NCI-H2227 (cell line): ENCODE measurements around the gene OCA2.
"Not testable (repeated sequence)": the region's sequence is repeated elsewhere in the genome, so short reads cannot be mapped to it uniquely, and the experiment has no call there.

Source experiments
- DNase-seq: peaks from one replicate; lab custom pipeline; 2025; ENCODE audit not compliant: unreplicated experiment; lab: John Stamatoyannopoulos, UW

OCA2 gene

DNA sequence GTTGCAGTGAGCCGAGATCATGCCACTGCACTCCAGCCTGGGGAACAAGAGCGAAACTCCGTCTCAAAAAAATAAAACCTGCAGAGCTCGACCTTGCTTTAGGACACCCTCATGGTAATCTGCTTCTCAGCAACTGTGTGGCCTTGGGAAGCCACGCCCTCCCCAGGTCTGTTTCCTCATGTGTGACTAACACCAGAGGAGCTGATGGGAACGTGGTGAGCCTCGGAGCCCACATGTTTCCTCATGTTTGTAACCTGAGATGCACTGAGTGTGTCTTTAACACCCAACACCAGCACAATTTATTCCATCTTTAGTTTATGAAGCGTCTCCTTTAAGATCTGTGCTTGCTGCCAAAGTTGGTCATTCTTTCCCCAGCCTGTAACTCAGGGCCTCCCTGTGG, 142.8 kb downstream of the OCA2 start:
- no peak for DNase-seq

DNA sequence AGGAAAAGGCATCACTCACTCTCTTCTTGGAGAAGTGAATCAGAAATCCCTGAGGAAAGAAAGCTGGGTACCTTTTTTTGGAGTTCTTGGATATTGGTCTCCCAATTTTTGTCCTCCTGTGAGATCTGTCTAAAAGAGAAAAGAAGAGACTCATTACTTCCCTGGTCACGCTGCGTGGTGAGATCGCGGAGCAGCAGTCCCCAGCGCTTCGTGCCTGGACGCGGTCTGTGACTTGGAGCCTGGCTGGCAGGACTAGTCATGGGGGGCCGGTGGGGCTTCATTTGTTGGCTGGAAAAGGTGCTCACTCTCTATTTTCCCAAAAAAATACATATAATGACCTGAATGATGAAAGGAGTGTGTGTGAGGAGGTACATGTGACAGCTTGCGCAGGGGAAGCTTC, 144.0 kb downstream of the OCA2 start:
- DNase-seq, result no peak

DNA sequence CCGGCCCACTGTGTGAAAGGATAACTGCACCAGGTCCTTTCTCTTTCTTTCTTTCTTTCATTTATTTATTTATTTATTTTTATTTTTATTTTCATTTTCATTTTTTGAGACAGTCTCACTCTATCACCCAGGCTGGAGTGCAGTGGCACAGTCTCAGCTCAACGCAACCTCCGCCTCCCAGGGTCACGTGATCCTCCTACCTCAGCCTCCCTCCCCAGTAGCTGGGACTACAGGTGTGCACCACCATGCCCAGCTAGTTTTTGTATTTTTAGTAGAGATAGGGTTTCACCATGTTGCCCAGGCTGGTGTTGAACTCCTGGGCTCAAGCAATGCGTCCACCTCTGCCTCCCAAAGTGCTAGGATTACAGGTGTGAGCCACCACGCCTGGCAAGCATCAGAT, 146.5 kb downstream of the OCA2 start:
- DNase-seq, result not testable (repeated sequence)

DNA sequence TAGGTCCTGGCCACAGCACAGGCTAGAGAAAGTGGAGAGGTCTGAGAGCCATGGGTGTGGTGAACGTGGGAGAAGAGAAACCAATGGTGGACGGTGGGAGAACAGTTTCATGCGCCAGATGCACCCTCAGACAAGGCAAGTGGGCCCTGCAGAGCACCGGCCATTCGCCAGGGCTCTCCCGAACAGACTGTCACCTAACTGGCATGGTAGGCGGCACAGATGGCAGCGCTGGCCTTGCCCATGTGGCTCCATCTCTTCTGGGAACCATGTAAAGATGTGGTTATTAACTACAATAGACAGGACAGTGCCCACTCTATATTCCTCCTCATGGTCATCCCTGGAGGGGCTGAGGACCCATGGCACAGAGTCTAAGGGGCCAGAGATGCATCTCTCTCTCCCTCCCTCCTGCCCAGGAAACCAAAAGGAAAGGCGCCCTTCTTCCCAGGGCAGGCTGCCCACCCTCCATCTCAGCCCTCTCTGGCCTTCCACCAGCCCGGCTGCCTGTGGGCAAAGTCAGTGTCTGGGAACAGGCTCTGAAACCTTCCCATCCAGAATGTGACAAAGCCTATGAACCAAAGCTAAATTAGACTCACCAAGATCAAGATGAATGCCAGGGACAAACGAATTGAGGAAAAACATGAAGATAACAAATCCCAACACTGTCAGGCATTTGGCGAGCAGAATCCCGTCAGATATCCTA, 147.8 kb downstream of the OCA2 start:
- no peak for DNase-seq

DNA sequence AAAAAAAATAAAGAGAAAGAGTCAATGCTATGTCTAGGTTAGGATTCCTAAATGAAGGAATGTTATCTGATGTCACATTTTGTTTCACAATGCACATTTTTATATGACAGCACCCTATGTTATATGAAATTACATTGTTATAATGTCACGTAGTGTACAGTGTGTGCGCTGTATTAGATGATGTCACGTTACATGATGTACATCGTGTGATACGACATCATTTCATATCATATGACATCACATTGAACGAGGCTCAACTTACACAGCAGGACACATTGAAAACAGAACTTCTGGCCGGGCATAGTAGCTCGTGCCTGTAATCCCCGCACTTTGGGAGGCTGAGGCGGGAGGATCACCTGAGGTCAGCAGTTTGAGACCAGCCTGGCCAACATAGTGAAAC, 150.0 kb downstream of the OCA2 start:
- DNase-seq, result no peak

DNA sequence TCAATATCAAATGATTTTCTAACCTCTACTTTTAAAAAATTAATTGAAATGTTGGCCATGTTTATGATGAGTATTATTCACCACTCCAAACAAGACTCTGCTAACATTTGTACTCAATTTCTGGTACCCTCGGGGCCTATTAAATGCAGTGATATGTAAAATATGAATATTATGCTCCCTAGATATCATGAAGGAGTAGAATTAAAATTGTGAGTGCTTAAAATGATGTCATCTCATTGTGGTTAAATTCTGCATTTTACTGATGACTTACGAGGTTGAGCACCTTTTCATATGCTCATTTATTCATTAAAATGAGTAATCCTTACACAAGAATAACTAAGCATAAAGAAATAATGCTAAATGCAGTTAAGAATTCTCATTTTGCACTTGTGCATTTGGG, 159.9 kb downstream of the OCA2 start:
- no peak for DNase-seq

- DNase-seq, result no peak
Measured at GRCh38 chr15:27937851-27938250, 161.3 kb downstream of the OCA2 start.

GRCh38 chr15:27936164-27936563, 163.0 kb downstream of the OCA2 start:
- DNase-seq, result no peak

- DNase-seq, result no peak
Measured at GRCh38 chr15:27935328-27935727, 163.8 kb downstream of the OCA2 start.

GRCh38 chr15:27934782-27935181, 164.3 kb downstream of the OCA2 start:
- DNase-seq, result peak; percentile 1

DNA sequence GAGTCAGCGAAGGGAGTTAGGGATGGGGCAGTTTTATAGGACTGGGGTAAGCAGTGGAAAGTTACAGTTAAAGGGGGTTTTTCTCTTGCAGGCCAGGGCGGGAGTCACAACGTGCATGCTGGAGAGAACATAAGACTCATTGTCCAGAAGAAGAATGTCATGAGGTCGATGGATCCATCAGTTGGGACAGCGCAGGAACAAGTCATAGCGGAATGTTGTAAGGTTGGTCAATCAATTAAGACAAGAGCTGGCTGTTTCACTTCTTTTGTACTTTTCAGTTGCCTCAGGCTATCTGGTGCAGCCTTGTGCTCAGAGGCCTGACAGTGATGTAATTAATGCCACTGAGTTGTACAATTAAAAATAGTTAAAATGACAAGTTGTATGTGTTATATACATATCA, 165.6 kb downstream of the OCA2 start:
- DNase-seq, result no peak

- DNase-seq, result no peak
Measured at GRCh38 chr15:27932600-27932999, 166.5 kb downstream of the OCA2 start.

DNA sequence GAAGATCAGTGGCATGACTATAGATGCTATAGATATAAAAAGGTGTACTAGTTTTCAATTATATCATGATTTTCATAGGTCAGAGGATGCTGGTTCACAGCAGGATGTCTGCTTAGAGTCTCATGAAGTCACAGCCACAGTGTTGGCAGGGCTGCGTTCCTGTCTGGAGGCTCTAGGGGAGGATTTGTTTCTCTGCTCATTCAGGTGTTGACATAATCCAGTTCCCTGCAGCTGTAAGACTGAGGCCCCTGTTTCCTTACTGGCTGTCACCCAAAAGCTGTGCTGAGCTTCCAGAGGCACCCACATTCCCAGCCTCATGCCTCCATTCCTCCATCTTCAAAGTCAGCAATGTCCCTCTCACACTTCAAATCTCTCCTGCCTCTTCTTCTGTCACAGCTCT, 170.7 kb downstream of the OCA2 start:
- no peak for DNase-seq

DNA sequence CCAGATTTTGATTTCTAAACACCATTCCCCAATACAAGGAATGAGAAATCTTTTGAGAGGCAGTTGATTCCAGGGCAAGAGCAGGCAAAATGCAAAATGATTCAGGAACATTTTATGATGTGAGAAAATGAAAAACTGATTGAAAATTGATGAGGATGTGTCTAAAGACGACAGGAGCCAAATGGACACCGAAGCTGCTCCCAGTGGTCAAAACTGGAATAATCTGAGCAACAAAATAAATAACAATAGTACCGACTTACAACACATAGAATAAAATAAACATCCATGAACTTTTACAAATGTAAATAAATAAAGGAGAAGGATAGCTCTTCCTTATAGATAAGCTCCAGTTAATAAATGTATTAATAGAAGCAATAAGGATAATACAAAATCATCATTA, 186.8 kb downstream of the OCA2 start:
- no peak for DNase-seq

- no peak for DNase-seq
Measured at GRCh38 chr15:27906802-27907201, 192.3 kb downstream of the OCA2 start.

- DNase-seq, result no peak
Measured at GRCh38 chr15:27903405-27903804, 195.7 kb downstream of the OCA2 start.

DNA sequence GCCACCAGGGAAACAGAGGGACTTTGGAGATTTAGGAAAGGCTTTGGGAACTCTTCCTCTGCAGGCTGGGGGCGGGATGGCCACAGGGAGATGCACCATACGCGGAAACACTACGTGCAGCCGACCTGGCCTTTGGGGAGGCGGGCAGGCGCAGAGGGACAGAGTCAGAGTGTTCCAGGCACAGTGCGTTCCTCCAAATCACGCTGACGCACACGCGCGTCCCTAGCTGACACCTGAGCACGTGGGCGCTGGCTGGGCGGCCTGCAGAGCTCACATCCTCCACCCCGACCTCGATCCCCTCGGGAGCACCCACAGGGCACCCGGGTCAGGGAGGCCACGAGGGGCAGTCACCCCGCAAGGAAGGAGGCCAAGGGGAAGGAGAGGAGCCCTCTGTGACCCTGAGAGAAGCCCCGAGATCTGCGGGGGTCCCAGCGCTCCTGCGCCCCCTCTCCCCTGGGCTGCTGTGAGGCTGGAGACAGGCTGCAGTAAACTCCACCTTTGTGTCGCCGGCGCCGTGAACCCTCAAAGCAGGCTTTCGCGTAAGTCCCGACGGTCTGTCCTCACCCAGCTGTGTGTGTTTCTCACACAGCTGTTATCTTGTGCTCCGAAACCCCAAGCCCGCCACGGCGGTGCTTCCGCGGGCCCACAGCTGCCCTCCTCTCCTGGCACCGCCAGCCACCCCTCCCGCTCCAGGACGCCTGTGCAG, 196.3 kb downstream of the OCA2 start:
- DNase-seq, result no peak

DNA sequence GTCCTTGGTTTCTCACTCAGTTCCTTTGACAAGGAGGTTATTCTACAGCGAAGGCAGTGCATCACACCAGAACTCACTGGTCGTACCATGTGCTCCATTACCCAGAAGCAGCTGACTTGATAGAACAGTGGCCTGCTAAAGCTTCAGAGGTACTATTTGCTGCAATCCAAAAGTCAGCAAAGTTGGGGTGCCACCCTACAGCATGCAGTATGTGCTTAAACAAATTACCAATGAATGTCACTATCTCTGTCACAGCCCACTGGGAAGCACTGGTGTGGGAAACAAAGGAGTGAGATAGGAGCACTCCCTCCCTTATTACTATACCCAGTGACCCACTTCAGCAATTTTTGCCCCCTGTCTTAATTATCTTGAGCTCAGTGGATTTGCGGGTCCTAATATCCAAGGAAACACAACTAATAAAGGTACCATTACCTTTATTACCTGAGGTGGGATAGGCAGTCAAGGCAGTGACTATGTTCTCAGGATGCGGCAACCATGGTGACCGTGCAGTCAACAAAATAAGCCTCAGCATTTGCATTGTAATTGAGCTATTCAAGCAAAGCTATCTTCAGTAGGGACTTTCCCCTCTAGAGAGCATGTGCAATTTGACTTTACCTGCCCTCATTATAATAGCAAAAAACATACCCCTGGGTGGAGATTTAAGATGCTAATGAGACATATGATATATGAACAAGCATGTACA, 199.4 kb downstream of the OCA2 start:
- DNase-seq, result no peak

- no peak for DNase-seq
Measured at GRCh38 chr15:27897481-27897880, 201.6 kb downstream of the OCA2 start.

DNA sequence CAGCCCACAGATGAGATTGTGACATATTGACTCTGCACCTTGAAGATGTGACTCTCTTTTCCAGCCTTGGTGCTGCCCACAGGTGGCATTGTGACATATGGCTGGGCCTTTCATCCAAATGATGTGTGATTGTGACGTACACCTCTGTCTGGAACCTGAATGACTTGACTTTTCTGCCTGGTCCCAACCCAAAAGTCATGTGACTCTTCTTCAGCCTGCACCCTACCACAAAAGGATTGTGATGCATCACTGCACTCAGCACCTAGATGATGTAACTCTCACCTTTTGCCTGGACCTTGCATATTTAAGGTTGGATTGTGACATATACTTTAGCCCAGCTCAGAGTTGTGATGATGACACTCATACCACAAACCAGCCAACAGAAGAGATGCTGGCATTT, 204.5 kb downstream of the OCA2 start:
- DNase-seq, result no peak

DNA sequence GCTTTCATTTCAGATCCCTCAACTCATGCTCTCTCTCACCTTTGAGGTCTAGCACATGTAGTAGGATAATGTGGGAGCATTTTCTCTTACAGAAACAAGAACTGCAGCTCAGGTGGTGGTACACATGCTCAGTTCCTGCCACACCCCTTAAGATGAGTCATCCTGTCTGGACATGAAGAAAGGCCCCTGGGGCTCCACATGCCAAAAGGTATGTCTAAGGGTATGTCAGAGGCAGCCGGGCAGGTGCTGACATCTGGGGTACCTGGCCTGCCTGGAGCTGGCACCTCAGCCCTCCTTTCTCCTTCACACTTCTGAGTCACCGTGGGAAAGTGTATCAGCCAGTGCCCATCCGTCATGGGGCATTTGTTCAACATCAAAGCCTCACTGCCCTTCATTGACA, 209.9 kb downstream of the OCA2 start:
- no peak for DNase-seq

GRCh38 chr15:27885201-27885600, 213.9 kb downstream of the OCA2 start:
- no peak for DNase-seq
